NCI-H226 (cell line): ENCODE results near the gene CLEC18A.
"Not testable (repeated sequence)": the region's sequence is repeated elsewhere in the genome, so short reads cannot be mapped to it uniquely, and the experiment has no call there.

Experiments
- DNase-seq: peaks from one replicate; pipeline ENCODE4 v3.0.0-alpha.2; 2015

CLEC18A gene

DNA sequence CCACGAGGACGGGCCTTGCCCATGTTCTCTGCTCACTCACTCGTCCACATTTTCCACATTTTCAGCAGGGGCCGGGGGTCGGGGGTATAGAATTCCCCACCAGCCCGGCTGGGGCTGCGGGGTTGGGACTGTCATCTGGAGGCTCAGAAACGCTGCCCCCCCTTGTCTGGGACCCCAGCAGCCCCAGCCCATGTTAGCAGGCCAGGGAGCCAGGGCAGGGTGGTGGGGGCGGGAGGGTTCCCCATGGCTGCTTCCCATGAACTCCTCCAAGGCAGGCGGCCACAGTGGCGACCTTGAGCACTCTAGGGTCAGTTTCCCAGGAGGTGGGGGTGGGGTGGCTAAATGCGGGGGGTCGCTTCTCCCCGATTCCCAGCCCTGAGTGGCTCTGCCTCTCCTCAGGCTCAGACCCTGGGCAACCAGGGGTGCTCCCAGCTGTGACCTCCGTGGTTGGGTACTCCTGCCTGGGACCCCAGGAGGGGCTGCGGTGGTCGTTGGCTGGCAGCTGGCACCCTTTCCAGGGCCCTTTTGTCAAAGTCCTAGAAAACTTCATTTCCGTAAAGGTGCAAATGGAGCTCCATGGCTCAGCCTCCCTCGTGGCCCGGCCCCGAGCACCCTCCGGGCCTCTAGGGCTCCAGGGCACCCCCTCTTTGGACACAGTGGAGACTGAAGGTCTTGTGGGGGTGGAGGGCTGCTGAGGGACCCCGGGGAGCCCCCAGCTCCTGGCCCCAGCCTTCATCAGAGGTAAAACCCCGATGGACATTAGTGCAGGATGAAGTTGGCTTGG, 1.6 kb downstream of the CLEC18A start:
- not testable (repeated sequence) for DNase-seq

DNA sequence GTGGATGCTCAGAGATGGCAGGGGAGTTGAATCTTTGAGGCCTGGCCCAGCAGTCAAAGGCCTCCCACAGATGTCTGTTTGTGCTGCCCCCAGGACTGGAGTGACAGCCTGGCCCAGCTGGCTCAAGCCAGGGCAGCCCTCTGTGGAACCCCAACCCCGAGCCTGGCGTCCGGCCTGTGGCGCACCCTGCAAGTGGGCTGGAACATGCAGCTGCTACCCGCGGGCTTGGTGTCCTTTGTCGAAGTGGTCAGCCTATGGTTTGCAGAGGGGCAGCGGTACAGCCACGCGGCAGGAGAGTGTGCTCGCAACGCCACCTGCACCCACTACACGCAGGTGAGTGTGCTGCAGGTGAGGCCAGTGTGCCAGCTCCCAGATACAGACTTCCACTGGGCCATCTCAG, 3.1 kb downstream of the CLEC18A start:
- DNase-seq = not testable (repeated sequence)

DNA sequence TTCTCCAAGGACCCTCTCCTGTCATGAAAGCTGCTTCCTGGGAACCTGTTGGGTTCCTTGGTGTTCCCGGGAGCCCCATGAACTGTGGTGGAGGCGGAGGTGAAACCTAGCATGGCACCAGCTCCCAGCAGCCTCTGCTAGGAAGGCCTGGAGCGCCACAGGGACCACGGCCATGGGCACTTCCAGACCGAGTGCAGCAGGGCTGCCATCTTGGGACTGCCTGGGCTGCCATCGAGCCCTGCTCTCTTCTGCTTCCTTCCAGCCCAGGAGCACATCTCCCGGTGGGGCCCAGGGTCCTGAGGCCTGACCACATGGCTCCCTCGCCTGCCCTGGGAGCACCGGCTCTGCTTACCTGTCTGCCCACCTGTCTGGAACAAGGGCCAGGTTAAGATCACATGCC, 12.2 kb downstream of the CLEC18A start:
- not testable (repeated sequence) for DNase-seq

DNA sequence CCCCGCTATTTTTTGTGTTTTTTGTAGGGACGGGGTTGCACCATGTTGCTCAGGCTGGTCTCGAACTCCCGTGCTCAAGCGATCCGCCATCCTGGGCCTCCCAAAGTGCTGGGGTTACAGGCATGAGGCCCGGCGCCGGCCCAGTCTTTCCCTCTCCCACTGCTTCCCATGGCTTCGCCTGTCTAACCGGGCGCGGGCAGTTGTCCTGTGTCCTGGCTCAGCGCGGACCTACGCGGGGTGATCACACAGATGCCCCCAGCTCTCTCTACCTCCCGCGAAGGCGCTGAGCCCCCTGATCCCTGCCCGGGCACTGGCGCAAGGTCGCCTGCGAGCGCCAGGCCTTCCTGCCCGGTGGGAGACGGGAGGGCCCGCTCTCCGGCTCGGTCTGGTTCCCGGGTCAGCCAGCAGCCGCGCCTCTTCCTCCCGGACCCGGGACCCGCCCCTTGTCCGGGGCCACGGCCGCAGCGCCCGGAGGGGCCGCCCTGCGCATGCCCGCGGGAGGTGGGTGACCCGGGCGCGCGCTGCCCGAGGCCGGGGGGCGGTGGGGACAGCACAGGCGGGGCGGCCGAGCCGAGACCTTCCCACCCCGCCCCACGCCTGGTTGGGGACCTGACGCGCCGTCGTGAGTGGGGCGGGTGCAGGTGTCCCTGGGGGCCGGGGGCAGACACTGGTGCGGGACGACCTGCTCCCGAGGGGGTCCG, 14.0 kb downstream of the CLEC18A start:
- DNase-seq = peak; percentile 37

DNA sequence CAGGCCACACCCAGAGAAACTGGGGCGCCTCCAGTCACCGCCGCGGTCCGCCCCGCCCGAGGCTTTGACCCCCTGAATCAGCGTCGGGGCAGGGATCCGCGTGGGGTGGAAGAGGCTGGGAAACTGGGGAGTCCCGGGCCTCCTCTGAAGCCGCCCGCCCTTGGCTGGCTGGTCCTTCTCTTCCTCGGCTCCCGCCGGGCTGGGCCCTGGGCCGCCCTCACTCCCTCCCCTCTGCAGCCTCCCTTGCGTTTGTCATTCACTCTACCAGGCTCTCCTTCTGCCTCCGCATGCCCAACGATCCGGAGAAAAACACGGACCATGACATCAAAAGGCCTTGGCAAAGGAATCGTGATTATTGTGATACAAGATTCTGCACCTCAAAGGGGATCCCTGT, 14.5 kb downstream of the CLEC18A start:
- DNase-seq = not testable (repeated sequence)

DNA sequence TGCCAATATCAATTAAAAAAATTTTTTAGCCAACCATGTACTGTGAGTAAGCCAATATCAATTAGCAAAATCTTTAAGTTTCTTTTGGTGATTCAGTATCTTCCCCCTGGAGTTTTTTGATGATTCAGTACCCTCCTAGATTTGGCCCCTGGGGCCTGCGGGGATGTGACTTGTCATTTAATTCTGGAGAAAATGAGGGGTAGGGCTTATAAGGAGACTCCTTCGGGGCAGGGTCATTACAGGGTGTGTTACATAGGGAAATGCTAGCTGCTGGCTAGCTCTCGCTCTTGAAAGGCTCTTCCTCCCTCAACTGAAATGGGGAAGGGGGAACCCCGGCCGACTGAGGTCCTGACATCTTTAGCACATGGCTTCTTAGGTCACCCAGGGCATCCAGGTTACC, 16.6 kb downstream of the CLEC18A start:
- not testable (repeated sequence) for DNase-seq

DNA sequence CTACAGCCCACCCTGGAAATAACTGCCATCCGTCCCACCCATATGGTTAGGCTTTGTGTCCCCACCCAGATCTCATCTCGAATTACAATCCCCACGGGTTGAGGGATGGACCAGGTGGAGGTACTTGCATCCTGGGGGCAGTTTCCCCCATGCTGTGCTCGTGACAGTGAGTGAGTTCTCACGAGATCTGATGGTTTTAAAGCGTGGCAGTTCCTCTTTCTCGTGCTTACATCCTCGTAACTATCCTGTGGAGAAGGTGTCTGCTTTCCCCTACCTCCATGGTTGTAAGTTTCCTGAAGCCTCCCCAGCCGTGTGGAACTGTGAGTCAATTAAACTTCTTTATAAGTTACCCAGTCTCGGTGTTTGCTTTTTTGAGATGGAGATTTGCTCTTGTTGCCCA, 17.0 kb downstream of the CLEC18A start:
- not testable (repeated sequence) for DNase-seq

DNA sequence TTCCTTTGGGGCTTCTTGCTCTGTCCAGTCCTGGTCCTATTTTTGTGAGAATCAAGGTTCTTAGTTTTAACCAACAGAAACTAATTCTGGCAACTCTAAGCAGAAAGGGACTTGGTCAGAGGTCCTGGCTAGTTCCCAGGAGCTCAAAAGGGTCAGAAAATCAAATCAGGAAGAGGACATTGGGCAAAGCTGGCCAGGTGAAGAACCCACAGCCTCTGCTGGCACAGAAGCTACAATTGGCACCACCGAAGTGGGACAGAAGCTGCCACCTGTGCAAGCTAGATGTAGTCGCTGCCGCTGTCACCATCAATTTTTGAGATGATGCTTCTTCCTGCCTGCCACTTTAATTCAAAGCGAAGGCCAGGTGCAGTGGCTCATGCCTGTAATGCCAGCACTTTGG, 18.5 kb downstream of the CLEC18A start:
- not testable (repeated sequence) for DNase-seq

DNA sequence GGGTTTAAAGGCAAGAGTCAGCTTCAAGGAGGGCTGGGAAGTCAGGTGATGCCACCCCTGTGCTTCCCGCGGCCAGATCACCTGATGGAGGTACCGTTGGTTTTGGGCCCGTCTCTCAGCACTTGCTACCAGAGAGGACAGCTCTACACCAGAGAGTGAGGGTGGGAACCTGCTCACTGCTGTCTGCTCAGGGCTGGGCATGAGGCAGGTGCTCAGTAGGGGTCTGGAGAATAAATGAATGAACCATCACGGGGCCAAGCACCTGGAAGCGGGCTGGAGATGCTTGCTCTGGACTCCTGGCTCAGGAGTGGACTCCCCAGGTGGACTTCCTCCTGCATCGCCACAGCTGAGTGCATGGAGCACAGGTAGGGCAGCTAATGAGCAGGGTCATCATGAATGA, 21.0 kb downstream of the CLEC18A start:
- DNase-seq = not testable (repeated sequence)

DNA sequence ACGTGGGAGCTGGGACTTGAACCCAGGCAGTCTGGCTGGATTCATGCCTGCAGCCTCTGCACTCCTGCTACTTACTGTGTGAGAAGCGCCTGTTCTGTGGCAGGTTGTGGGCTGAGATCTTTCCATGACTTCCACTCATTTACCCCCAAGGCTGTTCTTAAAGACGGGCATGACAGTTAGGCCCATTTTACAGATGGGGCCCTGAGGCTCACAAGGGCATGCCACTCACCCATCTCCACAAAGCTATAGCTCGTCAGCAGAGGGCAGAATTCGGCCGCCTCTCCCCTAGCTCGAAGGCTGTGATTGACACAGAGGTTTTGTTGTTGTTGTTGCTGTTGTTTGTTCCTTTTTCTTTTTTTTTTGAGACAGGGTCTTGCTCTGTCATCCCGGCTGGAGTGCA, 21.8 kb downstream of the CLEC18A start:
- not testable (repeated sequence) for DNase-seq

DNA sequence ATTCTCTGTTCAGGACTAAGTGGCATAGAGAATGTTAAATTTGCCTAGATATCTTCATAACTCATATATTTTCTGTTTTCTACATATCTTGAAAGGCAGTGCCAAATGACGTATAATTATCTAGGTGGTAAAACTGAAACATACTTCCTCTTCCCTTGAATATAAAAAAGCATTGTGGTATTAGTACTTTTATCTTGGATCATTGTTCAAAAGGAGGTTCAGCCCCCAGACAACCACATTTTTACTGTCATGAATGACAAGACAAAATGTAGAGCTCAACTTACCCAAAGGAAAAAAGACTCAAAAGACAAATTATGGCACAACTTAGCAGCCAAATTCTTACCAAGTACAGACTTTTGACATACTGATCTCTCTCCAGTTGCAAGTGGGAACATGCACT, 34.1 kb downstream of the CLEC18A start:
- DNase-seq = not testable (repeated sequence)

DNA sequence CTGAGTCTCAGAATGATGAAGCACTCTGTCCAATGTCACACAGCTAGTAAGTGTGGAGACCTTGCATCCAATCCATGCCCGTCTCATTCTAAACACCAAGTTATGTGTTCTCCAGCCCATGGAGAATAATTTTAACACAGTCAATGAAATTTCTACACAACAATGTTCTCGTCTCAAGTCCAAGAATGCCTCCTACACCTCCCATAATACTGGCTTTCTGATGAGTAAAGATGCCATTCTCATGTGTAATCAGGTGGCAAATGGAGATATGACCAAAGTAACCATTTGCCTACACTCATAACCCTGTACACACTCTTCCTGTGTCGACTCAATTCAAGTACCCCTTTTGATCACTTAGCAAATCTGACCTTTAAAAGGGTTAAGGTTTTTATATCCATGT, 46.8 kb downstream of the CLEC18A start:
- peak; percentile 75 for DNase-seq

DNA sequence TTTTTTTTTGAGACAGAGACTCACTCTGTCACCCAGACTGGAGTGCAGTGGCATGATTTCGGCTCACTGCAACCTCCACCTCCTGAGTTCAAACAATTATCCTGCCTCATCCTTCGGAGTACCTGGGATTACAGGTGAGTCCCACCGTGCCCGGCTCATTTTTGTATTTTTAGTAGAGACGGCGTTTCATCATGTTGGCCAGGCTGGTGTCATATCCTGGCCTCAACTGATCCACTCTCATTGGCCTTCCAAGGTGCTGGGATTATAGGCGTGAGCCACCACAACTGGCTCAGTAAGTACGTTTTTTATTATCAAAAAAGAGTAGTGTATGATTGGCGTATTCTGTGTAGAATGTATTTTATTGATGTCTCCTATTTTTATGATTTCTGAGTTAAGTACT, 48.7 kb downstream of the CLEC18A start:
- DNase-seq = not testable (repeated sequence)

DNA sequence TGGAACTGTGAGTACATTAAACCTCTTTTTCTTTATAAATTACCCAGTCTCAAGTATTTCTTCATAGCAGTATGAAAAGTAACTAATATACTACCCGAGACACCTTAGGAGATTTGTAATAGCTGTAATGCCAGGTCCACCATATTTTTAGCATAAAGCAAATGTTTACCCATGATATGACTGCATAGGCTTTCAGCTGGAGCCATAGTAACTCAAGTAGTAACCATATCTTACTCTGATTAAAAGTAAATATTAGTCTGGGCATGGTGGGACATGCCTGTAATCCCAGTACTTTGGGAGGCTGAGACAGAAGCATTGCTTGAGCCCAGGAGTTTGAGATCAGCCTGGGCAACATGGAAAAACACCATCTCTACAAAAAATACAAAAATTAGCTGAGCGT, 52.4 kb downstream of the CLEC18A start:
- not testable (repeated sequence) for DNase-seq

DNA sequence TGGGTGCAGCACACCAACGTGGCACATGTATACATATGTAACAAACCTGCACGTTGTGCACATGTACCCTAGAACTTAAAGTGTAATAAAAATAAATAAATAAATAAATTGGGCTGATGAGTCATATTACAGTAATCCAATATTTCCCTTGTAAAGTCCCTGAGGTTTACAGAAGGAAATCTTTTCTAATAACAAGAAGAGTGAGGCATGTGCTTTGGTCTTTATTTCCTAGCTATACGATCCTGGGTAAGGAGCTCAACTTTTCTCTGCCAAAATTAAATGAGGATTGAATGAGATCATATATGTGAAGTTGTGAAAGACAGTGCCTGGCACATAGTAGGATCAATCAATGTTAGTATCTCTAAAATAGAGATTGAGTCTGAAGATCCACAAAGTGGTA, 57.5 kb downstream of the CLEC18A start:
- DNase-seq = not testable (repeated sequence)

DNA sequence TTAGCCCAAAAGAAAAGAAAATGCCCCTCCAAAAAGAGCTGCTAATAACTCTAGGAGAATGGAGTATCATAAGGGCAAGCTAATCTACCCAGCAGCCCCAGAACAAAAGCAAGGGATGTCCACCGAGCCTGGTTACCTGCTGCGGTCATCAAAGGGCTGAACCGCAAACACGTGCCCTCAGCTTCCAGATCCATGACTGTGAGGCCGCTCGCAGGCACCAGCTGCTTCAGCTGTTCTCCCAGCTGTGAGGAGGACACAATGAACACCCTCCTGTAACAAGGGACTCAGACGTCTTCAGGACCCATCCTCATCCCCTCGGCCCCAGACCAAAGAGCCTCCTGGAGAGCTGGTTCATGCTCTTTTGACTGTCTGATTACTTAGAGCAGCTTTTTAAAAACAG, 59.5 kb downstream of the CLEC18A start:
- not testable (repeated sequence) for DNase-seq

DNA sequence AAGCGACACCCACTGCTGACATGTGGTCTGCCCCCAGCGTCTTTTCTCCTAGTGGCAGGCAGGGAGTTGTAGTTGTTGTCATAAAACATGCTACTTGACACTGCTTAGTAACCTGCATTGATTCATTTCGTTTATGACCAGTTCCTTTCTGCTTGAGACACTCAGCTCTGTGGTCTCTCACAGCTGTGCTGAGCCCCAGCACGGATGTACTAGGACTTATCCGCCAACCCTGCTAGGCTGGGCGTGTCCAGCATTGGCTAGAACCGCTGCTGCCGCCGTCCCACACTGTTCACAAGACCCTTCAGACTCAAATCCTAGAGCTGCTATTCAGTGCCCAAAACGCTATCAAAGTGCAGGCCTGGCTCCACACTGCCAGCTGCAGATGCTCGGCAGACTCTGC, 60.0 kb downstream of the CLEC18A start:
- DNase-seq = not testable (repeated sequence)

DNA sequence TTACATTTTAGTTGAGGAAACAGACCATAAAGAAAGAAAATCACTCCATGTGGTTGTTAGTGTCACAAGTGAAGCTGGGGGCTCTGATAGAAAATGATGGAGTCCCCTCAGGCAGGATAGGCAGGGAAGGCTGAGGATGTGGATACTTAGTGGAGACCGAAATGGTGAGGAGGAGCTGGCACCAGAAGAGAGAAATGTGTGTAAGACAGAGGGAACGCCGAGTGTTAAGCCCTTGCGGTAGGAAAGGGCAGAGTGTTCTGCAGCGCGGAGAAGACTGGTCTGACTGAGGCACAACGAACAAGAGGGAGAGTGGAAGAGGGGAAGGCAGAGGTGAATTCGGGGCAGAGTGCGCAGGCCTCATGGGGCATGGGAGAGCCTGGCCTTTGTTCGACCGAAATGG, 61.2 kb downstream of the CLEC18A start:
- DNase-seq = not testable (repeated sequence)

DNA sequence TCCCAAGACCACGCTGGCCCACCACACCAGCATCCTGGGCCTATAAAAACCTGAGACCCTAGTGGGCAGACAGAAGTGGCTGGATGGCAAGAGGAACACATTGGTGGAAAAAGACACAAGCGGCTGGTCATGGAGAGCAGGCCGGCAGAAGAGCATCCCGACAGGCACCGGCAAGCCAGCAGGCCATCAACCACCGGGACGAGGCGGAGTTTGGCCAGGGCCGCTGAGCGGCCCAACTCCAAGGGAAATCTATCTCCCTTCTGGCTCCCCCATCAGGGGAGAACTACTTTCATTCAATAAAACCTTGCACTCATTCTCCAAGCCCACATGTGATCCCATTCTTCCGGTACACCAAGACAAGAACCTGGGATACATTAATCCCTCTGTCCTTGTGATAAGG, 61.8 kb downstream of the CLEC18A start:
- DNase-seq = not testable (repeated sequence)
